SK-N-MC (cell line): ENCODE results near the gene CD81.
A peak's percentile ranks its signal among the peaks of the same experiment; 100 is the strongest.

ENCODE experiments used
- EZH2 ChIP-seq: fragments of 200-600 bp; sonication (generic); IDR thresholded peaks from one replicate; pipeline ENCODE4 v1.6.1; 2017; ENCODE audit warnings: antibody characterized with exemption
- POLR2AphosphoS5 ChIP-seq: IDR thresholded peaks from 2 replicates; pipeline ENCODE4 v1.6.1; 2012; ENCODE audit warnings: mild to moderate bottlenecking, low read depth, low read length, borderline replicate concordance

DNA sequence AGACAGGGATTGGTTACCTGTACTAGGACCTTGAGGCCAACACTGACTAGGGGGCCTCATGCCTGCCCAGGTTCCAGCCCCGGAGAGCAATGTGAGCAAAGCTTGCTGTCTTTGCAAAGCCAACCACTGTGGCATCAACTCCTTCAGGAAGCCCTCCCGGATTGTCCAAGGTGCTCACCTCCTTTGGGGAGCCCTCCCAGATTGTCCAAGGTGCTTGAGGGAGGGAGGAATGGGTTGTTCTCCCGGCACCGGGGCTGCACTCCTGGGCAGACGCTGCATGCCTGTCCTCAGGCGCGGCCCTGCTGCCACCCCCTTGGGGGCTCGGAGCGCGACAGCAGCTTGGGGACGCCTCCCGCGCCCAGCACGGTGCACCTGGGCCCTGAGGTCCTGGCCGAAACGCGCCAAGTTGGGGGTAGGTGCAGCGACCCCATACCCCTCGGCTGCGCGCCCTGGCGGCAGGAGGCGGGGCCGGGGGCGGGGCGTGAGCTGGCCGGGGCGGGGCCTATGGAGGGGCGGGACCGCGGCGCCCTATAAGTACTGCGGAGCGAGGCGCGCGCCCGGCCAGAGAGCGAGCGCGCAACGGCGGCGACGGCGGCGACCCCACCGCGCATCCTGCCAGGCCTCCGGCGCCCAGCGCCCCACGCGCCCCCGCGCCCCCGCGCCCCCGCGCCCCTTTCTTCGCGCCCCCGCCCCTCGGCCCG is at the start of gene CD81:
- TF ChIP-seq POLR2AphosphoS5 = 0 out of 2 replicates have a peak, but pooled peaks have one; percentile 30
- TF ChIP-seq EZH2 = no peak
